K562 (cell line): ENCODE results near the gene POC1B. TPM values are rescaled to one million over a fixed set of nuclear protein-coding genes. Genes with fewer than 3 reads are reported as not detected.

Experiments used
- COPS2 ChIP-seq: fragments of 450-650 bp; conservative IDR thresholded peaks from 2 replicates; pipeline ENCODE4 v1.6.1; 2016; ENCODE audit warnings: mild to moderate bottlenecking, moderate library complexity
- GATAD2A ChIP-seq: fragments of 450-650 bp; IDR thresholded peaks from 2 replicates; pipeline ENCODE4 v1.6.1; 2017
- MED1 ChIP-seq: sonication (generic); formaldehyde crosslinking; IDR thresholded peaks from 2 replicates; pipeline ENCODE4 v1.8.1; 2023; ENCODE audit warnings: missing genetic modification reagents, borderline replicate concordance
- NRF1 ChIP-seq, 2 experiments: fragments of 450-650 bp; IDR thresholded peaks in 1 of 2; conservative IDR thresholded peaks in 1 of 2; 2 replicates each; pipeline ENCODE4 v1.6.1; 2014; ENCODE audit warnings: mild to moderate bottlenecking in 2 of 2
- PHB ChIP-seq: fragments of 250-450 bp; sonication (Bioruptor Pico); IDR thresholded peaks from 2 replicates; pipeline ENCODE4 v1.5.0; 2021
- PHF8 ChIP-seq: fragments of 200-600 bp; sonication (generic); IDR thresholded peaks from 2 replicates; pipeline ENCODE4 v1.6.1; 2012; ENCODE audit warnings: mixed run types, mild to moderate bottlenecking, inconsistent platforms, low read length, moderate library complexity, borderline replicate concordance
- POLR2AphosphoS5 ChIP-seq: IDR thresholded peaks from 2 replicates; pipeline ENCODE4 v1.6.1; 2011; ENCODE audit warnings: mild to moderate bottlenecking, low read depth, low read length, moderate library complexity; ENCODE audit not compliant: control insufficient read depth, insufficient read depth
- SIX5 ChIP-seq, 2 experiments: IDR thresholded peaks; 2 replicates each; pipeline ENCODE4 v1.6.1; 2011; ENCODE audit warnings: low read length in 2 of 2, borderline replicate concordance in 1 of 2, low read depth in 1 of 2, mild to moderate bottlenecking in 1 of 2, moderate library complexity in 1 of 2; ENCODE audit not compliant: insufficient read depth in 1 of 2
- SMARCE1 ChIP-seq: fragments of 450-650 bp; IDR thresholded peaks from 2 replicates; pipeline ENCODE4 v1.7.1; 2016; ENCODE audit warnings: mild to moderate bottlenecking
- SPI1 ChIP-seq: IDR thresholded peaks from 2 replicates; pipeline ENCODE4 v1.6.1; 2011; ENCODE audit warnings: low read depth, low read length, control low read depth, borderline replicate concordance
- STAT5A ChIP-seq: IDR thresholded peaks from 2 replicates; pipeline ENCODE4 v1.6.1; 2012; ENCODE audit warnings: low read length, inconsistent platforms, borderline replicate concordance
- SUPT5H ChIP-seq: fragments of 450-650 bp; IDR thresholded peaks from 2 replicates; pipeline ENCODE4 v1.6.1; 2016
- TBP ChIP-seq: optimal IDR thresholded peaks from 2 replicates; pipeline ENCODE3; 2011; ENCODE audit warnings: low read depth, low read length, improper control_type of control experiment
- U2AF2 ChIP-seq: fragments of 200-400 bp; formaldehyde crosslinking; optimal IDR thresholded peaks from 2 replicates; pipeline ENCODE3; 2017; ENCODE audit warnings: low read depth, mild to moderate bottlenecking, low read length
- ZBTB17 ChIP-seq: fragments of 450-650 bp; formaldehyde crosslinking; IDR thresholded peaks from 2 replicates; pipeline ENCODE4 v1.4.0; 2020; ENCODE audit warnings: mild to moderate bottlenecking
- polyA plus RNA-seq, 8 experiments: library from polyadenylated mRNA; depleted of rRNA in 4 of 8; stranded (reverse) in 5 of 8; unstranded in 3 of 8; fragments of >200 nt; fragmentation: Nextera tagmentation in 2 of 8; fragmentation: Illumina TruSeq in 1 of 8; extraction: Ambion mirVana in 2 of 8; extraction: Trizol in 1 of 8; gene quantifications; 2 replicates each; pipeline versions ENCODE4 v1.2.1 to v1.2.3, GENCODE V29; 2011 to 2014; ENCODE audit warnings: inconsistent platforms in 1 of 8, missing spikeins in 1 of 8
- total RNA-seq, 7 experiments: library from RNA; depleted of rRNA in 6 of 7; stranded (reverse); fragments of >200 nt in 6 of 7; fragmentation: Illumina TruSeq in 2 of 7; extraction: Trizol in 2 of 7; gene quantifications; 2 replicates each; pipeline versions ENCODE4 v1.2.1 to v1.2.3, GENCODE V29; 2011 to 2021; ENCODE audit warnings: low replicate concordance in 1 of 7
- TF ChIP-seq, protein P1 (sequence below), 2 experiments: IDR thresholded peaks; 2 replicates each; pipeline ENCODE4 v1.6.1; 2012; ENCODE audit warnings: improper control_type of control experiment in 2 of 2, low read depth in 2 of 2, low read length in 2 of 2, borderline replicate concordance in 1 of 2
- TF ChIP-seq, protein P2 (sequence below): fragments of 150-350 bp; IDR thresholded peaks from 2 replicates; pipeline ENCODE4 v1.6.1; 2014; ENCODE audit warnings: low read depth, mild to moderate bottlenecking, low read length, borderline replicate concordance
- TF ChIP-seq, protein P3 (sequence below): sonication (generic); formaldehyde crosslinking; IDR thresholded peaks from 2 replicates; pipeline ENCODE4 v1.9.0; 2022; ENCODE audit warnings: mild to moderate bottlenecking, missing genetic modification reagents
- TF ChIP-seq, protein P4 (sequence below): fragments of 450-650 bp; IDR thresholded peaks from 2 replicates; pipeline ENCODE4 v1.6.1; 2016; ENCODE audit warnings: mild to moderate bottlenecking

The POC1B gene
- total and polyA plus RNA-seq, 9 of the 15 experiments (the other 6 are each of a cell fraction or from before 2014, with no cell fraction given), result 4.5 to 16.1 (median 10.4) TPM

DNA sequence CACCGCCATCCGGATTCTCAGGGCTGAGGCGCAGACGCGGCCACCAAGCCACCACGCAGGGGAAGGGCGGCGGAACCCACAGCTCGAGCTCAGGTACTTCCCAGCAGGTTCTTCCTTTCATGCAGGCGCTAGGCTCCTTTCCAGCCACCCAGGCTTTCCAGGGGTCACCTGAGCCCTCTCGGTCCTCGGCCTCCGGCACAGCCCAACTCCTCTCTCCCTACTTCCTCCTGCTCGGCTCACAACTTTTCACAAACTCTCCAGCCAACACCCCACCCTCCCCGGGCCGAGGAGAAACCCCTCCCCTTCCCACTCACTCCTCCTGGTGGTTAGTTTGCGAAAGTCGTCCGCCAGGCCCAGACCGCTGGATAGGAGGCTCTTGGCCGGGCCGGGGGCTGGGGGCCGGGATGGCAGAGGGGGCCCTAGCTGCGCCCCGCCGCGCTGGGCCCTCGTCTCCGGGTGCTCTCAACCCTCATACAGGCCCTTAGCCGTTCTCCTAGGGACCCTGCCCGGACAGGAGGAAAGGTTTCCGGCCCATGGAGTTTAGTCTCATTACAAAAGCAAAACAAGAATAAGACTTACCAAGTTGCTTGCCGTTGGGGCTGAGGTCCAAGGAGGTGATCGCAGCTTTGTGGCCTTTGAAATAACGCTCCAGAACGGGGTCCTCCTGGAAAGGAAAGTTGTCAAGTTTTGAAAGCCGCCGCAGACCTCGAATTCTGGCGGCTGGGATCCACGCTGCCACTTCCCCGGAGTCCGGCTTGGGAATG lies 1.1 kb downstream of the POC1B start, which contains the start of gene GALNT4 (continued):
- TF ChIP-seq, protein P1, sequence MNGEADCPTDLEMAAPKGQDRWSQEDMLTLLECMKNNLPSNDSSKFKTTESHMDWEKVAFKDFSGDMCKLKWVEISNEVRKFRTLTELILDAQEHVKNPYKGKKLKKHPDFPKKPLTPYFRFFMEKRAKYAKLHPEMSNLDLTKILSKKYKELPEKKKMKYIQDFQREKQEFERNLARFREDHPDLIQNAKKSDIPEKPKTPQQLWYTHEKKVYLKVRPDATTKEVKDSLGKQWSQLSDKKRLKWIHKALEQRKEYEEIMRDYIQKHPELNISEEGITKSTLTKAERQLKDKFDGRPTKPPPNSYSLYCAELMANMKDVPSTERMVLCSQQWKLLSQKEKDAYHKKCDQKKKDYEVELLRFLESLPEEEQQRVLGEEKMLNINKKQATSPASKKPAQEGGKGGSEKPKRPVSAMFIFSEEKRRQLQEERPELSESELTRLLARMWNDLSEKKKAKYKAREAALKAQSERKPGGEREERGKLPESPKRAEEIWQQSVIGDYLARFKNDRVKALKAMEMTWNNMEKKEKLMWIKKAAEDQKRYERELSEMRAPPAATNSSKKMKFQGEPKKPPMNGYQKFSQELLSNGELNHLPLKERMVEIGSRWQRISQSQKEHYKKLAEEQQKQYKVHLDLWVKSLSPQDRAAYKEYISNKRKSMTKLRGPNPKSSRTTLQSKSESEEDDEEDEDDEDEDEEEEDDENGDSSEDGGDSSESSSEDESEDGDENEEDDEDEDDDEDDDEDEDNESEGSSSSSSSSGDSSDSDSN (IDR thresholded peaks at IDR 0.05; ENCODE audit: borderline replicate concordance in 1 of 2, low read depth in 2 of 2, low read length in 2 of 2), result peak in 1 of 2 experiments; percentile 81; a peak in 2 of 4 replicates
- TF ChIP-seq SMARCE1, result 0 out of 2 replicates have a peak, but pooled peaks have one; percentile 42
- peak; percentile 55 for TF ChIP-seq POLR2AphosphoS5
- TF ChIP-seq STAT5A, result no peak
- no peak for TF ChIP-seq COPS2
- TF ChIP-seq, protein P2, sequence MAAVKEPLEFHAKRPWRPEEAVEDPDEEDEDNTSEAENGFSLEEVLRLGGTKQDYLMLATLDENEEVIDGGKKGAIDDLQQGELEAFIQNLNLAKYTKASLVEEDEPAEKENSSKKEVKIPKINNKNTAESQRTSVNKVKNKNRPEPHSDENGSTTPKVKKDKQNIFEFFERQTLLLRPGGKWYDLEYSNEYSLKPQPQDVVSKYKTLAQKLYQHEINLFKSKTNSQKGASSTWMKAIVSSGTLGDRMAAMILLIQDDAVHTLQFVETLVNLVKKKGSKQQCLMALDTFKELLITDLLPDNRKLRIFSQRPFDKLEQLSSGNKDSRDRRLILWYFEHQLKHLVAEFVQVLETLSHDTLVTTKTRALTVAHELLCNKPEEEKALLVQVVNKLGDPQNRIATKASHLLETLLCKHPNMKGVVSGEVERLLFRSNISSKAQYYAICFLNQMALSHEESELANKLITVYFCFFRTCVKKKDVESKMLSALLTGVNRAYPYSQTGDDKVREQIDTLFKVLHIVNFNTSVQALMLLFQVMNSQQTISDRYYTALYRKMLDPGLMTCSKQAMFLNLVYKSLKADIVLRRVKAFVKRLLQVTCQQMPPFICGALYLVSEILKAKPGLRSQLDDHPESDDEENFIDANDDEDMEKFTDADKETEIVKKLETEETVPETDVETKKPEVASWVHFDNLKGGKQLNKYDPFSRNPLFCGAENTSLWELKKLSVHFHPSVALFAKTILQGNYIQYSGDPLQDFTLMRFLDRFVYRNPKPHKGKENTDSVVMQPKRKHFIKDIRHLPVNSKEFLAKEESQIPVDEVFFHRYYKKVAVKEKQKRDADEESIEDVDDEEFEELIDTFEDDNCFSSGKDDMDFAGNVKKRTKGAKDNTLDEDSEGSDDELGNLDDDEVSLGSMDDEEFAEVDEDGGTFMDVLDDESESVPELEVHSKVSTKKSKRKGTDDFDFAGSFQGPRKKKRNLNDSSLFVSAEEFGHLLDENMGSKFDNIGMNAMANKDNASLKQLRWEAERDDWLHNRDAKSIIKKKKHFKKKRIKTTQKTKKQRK, result no peak
- TF ChIP-seq, protein P3, sequence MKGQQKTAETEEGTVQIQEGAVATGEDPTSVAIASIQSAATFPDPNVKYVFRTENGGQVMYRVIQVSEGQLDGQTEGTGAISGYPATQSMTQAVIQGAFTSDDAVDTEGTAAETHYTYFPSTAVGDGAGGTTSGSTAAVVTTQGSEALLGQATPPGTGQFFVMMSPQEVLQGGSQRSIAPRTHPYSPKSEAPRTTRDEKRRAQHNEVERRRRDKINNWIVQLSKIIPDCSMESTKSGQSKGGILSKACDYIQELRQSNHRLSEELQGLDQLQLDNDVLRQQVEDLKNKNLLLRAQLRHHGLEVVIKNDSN (CRISPR knock-in tag), result no peak
- peak; percentile 66; the same call in 1 of the 2 replicates for TF ChIP-seq PHF8
- TF ChIP-seq SPI1, result no peak
- TF ChIP-seq SUPT5H, result peak; percentile 66
- TF ChIP-seq TBP, result peak; percentile 48
- no peak for TF ChIP-seq SIX5 (IDR thresholded peaks at IDR 0.05; ENCODE audit: borderline replicate concordance in 1 of 2, insufficient read depth in 1 of 2, low read depth in 1 of 2, low read length in 2 of 2)
- no peak for TF ChIP-seq MED1
- no peak for TF ChIP-seq U2AF2
- TF ChIP-seq PHB (CRISPR knock-in tag), result no peak
- TF ChIP-seq, protein P4, sequence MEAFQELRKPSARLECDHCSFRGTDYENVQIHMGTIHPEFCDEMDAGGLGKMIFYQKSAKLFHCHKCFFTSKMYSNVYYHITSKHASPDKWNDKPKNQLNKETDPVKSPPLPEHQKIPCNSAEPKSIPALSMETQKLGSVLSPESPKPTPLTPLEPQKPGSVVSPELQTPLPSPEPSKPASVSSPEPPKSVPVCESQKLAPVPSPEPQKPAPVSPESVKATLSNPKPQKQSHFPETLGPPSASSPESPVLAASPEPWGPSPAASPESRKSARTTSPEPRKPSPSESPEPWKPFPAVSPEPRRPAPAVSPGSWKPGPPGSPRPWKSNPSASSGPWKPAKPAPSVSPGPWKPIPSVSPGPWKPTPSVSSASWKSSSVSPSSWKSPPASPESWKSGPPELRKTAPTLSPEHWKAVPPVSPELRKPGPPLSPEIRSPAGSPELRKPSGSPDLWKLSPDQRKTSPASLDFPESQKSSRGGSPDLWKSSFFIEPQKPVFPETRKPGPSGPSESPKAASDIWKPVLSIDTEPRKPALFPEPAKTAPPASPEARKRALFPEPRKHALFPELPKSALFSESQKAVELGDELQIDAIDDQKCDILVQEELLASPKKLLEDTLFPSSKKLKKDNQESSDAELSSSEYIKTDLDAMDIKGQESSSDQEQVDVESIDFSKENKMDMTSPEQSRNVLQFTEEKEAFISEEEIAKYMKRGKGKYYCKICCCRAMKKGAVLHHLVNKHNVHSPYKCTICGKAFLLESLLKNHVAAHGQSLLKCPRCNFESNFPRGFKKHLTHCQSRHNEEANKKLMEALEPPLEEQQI, result no peak
- TF ChIP-seq GATAD2A, result no peak
- TF ChIP-seq ZBTB17 (CRISPR knock-in tag), result peak; percentile 82
- TF ChIP-seq NRF1 (conservative IDR thresholded peaks at IDR 0.05 in 1 of 2, IDR thresholded peaks at IDR 0.05 in 1 of 2), result peak; percentile 49 to 61; a peak in 3 of 4 replicates
